OCI-LY7 (cell line): Measurements from ENCODE around the gene DCTPP1. TPM values are rescaled to one million over a fixed set of nuclear protein-coding genes. Genes with fewer than 3 reads are reported as not detected.
A peak's percentile ranks its signal among the peaks of the same experiment; 100 is the strongest.

ENCODE experiments used
- BruUV-seq: library from RNA; stranded (reverse); fragments of 400-500 nt; replicated peaks from 2 replicates; lab custom pipeline; 2021; lab: Mats Ljungman, UMichigan
- CTCF ChIA-PET: fragments of 300-600 bp; sonication (Branson Sonifier 250); formaldehyde crosslinking; loops from one replicate; lab custom pipeline; 2022; ENCODE audit warnings: antibody characterized with exemption; ENCODE audit not compliant: unreplicated experiment; lab: Charles Lee
- POLR2A ChIA-PET: fragments of 300-600 bp; sonication (Branson Sonifier 250); formaldehyde crosslinking; loops from one replicate; lab custom pipeline; 2022; ENCODE audit warnings: antibody characterized with exemption; lab: Charles Lee
- DNase-seq: peaks from one replicate; pipeline ENCODE4 v3.0.0-alpha.2; 2015; ENCODE audit warnings: low spot score
- H2AFZ ChIP-seq: fragments of 200-600 bp; sonication (generic), shearing (Covaris generic); 2 replicates; pipeline ENCODE4 v1.6.1; 2014; ENCODE audit warnings: mild to moderate bottlenecking, antibody characterized with exemption, low read length, moderate library complexity
- H3K27ac ChIP-seq: fragments of 200-600 bp; sonication (generic); 2 replicates; pipeline ENCODE4 v1.5.1; 2014; ENCODE audit warnings: mixed run types, low read depth, mild to moderate bottlenecking, moderate library complexity, low read length, inconsistent platforms; ENCODE audit not compliant: poor library complexity, severe bottlenecking
- H3K36me3 ChIP-seq: fragments of 200-600 bp; sonication (generic); 2 replicates; pipeline ENCODE4 v1.6.1; 2014; ENCODE audit warnings: mild to moderate bottlenecking, antibody characterized with exemption, low read length, moderate library complexity, mixed read lengths; ENCODE audit not compliant: insufficient read depth
- H3K4me1 ChIP-seq: fragments of 200-600 bp; sonication (generic); 2 replicates; pipeline ENCODE4 v1.5.1; 2014; ENCODE audit warnings: mild to moderate bottlenecking, low read length; ENCODE audit not compliant: insufficient read depth, poor library complexity, severe bottlenecking
- H3K4me2 ChIP-seq: fragments of 200-600 bp; sonication (generic); 2 replicates; pipeline ENCODE4 v1.6.1; 2014; ENCODE audit warnings: mild to moderate bottlenecking, low read length
- H3K4me3 ChIP-seq: fragments of 200-600 bp; sonication (generic); 2 replicates; pipeline ENCODE4 v1.5.1; 2014; ENCODE audit warnings: mild to moderate bottlenecking, low read depth, low read length; ENCODE audit not compliant: poor library complexity, severe bottlenecking
- H3K79me2 ChIP-seq: fragments of 200-600 bp; sonication (generic); 2 replicates; pipeline ENCODE4 v1.6.1; 2016; ENCODE audit warnings: low read depth, mild to moderate bottlenecking, low read length, moderate library complexity, mixed read lengths; ENCODE audit not compliant: insufficient read depth
- H3K9me2 ChIP-seq: fragments of 200-600 bp; sonication (generic); 2 replicates; pipeline ENCODE4 v1.6.1; 2016; ENCODE audit warnings: mild to moderate bottlenecking, low read length, mixed read lengths; ENCODE audit not compliant: insufficient read depth
- H3K9me3 ChIP-seq: fragments of 200-600 bp; sonication (generic); 2 replicates; pipeline ENCODE4 v1.6.1; 2014; ENCODE audit warnings: mild to moderate bottlenecking, mixed run types, low read length, mixed read lengths
- H4K20me1 ChIP-seq: fragments of 200-600 bp; sonication (generic); 2 replicates; pipeline ENCODE4 v1.6.1; 2014; ENCODE audit warnings: mild to moderate bottlenecking, antibody characterized with exemption, low read length, moderate library complexity, mixed read lengths; ENCODE audit not compliant: insufficient read depth
- EZH2phosphoT487 ChIP-seq: fragments of 200-600 bp; sonication (generic); IDR thresholded peaks from 2 replicates; pipeline ENCODE4 v1.6.1; 2018; ENCODE audit warnings: low read depth, borderline replicate concordance, mild to moderate bottlenecking, mixed run types, antibody characterized with exemption, low read length, moderate library complexity, mixed read lengths
- intact Hi-C: fragments of 100-400 bp; cut with micrococcal nuclease; formaldehyde crosslinking; loops from one replicate; pipeline ENCODE4 v1.10.0; 2022; ENCODE audit not compliant: unreplicated experiment
- total RNA-seq, 2 experiments: library from RNA; depleted of rRNA in 1 of 2; stranded (reverse); fragments of >200 nt in 1 of 2; shearing (Covaris generic) in 1 of 2; gene quantifications; 2 replicates each; pipeline ENCODE4 v1.2.3, GENCODE V29; 2014 to 2022
- TF ChIP-seq, protein P1 (sequence below): fragments of 200-600 bp; sonication (generic); conservative IDR thresholded peaks from 2 replicates; pipeline ENCODE4 v1.5.1; 2014; ENCODE audit warnings: mild to moderate bottlenecking, antibody characterized with exemption, low read length, moderate library complexity, mixed read lengths

Gene DCTPP1
- total RNA-seq, 2 experiments from 2014 or later = 90.2 to 93.8 TPM

DNA sequence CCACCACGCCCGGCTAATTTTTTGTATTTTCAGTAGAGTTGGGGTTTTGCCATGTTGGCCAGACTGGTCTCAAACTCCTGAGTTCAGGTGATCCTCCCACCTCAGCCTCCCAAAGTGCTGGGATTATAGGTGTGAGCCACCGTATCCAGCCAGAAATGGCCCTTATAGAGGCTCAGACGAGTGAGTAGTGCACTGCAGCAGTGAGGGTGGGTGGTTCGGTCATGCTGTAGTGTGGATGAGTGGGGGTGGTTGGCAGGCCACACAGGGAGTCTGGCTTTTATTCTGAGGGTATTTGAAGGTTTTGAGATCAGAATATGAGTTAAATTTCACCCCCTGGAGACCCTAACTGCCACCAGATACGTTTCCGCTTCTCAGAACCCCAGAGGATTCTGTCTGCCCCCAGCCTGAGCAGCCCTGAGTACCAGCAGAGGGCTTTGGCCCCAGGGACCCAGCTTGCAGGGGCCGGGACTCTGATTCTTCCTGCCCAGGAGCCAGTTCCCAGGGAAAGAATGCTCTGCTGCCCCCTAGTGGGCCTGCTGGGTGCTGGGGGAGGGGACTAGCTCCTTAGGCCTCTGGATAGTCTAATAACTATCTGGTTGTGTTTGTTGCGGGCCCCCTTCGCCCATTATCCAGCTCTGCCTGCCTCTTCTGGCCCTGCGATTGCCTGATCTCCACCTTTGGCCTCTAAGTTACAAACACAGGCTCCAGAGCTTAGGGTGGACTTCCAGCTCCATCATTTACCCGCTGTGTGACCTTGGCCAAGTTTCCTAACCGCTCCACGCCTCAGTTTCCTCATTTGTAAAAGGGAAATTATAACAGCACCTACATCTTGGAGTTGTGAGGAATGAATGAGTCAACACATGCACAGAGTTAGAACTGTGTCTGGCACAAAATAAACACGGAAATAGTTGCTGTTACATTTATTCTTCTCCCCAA is 20.4 kb downstream of the DCTPP1 start:
- Histone ChIP-seq H3K79me2 (peaks cover 12% of the 10 kb centered on the region; the same call in 1 of the 2 replicates), H3K4me2 (peak overlapping the region; percentile 86), H3K9me2 (no peaks in the 10 kb centered on the region), H3K36me3 (peaks cover 41% of the 10 kb centered on the region), H3K4me1 (peaks cover 28% of the 10 kb centered on the region), H2AFZ (0 out of 2 replicates have a peak overlapping the region, but pooled peaks have one; percentile 8), H3K9me3 (no peaks in the 10 kb centered on the region), H3K27ac (peak overlapping the region; percentile 82), H3K4me3 (peak overlapping the region; percentile 55), H4K20me1 (no peaks in the 10 kb centered on the region)
- BruUV-seq = no TSS peak
- TF ChIP-seq EZH2phosphoT487 = no peak
- TF ChIP-seq, protein P1, sequence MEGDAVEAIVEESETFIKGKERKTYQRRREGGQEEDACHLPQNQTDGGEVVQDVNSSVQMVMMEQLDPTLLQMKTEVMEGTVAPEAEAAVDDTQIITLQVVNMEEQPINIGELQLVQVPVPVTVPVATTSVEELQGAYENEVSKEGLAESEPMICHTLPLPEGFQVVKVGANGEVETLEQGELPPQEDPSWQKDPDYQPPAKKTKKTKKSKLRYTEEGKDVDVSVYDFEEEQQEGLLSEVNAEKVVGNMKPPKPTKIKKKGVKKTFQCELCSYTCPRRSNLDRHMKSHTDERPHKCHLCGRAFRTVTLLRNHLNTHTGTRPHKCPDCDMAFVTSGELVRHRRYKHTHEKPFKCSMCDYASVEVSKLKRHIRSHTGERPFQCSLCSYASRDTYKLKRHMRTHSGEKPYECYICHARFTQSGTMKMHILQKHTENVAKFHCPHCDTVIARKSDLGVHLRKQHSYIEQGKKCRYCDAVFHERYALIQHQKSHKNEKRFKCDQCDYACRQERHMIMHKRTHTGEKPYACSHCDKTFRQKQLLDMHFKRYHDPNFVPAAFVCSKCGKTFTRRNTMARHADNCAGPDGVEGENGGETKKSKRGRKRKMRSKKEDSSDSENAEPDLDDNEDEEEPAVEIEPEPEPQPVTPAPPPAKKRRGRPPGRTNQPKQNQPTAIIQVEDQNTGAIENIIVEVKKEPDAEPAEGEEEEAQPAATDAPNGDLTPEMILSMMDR = peak; percentile 97
- ChIA-PET POLR2A (interaction anchor here (0.7 to 5.0 kb wide), 4 partner anchors 26 to 63 kb away, joined by 3 to 19 read pairs (median 6); partner anchors contain the start of genes SEPTIN1 and TBC1D10B), CTCF (interaction anchor here (0.6 to 1.7 kb wide), 3 partner anchors 8 to 39 kb away, joined by 3 to 6 read pairs (median 3); partner anchors contain the start of gene DCTPP1)
- intact Hi-C loops = loop anchor here (1.0 to 10.0 kb wide), 3 partner anchors 31 to 315 kb away; partner anchors contain the start of genes TBX6 and YPEL3
- peak; percentile 94 for DNase-seq

DNA sequence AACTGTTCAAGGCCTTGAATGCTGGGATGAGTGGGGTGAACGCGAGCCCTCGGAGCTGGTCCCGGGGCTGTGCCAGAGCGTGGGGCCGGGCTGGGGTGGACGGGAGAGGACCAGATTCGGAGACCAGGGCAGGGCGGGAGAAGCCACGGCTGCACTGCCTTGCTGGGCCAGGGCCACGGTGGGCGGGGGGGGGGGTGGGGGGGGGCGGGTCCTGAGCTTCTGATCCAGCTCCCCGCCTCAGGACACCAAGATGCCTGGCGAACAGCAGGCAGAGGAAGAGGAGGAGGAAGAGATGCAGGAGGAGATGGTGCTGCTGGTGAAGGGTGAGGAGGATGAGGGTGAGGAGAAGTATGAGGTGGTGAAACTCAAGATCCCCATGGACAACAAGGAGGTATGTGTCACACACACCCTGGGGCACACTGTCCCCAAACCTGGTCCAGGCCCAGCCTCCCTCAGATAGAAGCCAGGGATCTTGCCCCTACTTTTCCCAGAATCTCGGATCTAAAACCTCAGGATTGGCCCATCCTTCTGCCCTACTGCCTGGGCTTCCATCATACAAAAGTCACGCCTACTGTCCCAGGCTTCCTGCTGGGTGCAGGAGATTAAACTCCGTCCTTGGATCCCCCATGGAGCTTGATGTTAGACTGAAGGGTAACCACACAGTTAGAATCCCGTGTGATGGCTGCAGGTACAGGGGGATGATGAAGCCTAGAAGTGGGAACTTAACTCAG is 21.9 kb downstream of the DCTPP1 start:
- Histone ChIP-seq H3K27ac (peak overlapping the region; percentile 82), H3K9me3 (no peaks in the 10 kb centered on the region), H3K36me3 (peaks cover 27% of the 10 kb centered on the region), H3K79me2 (peaks cover 12% of the 10 kb centered on the region; the same call in 1 of the 2 replicates), H3K9me2 (no peaks in the 10 kb centered on the region), H2AFZ (no peak overlapping the region; the same call in 1 of the 2 replicates), H3K4me1 (peaks cover 28% of the 10 kb centered on the region), H3K4me2 (peak overlapping the region; percentile 86), H4K20me1 (no peaks in the 10 kb centered on the region), H3K4me3 (peak overlapping the region; percentile 84)
- ChIA-PET POLR2A (interaction anchor here (1.1 to 5.0 kb wide), 7 partner anchors 10 to 58 kb away, joined by 3 to 19 read pairs (median 5); partner anchors contain the start of genes SEPTIN1, TBC1D10B and ZNF48), CTCF (interaction anchor here (0.6 to 1.4 kb wide), 3 partner anchors 22 to 221 kb away, joined by 4 to 5 read pairs (median 4); partner anchors contain the start of genes DCTPP1 and SEPTIN1)
- no TSS peak for BruUV-seq
- no peak for DNase-seq
- TF ChIP-seq EZH2phosphoT487 = no peak
- TF ChIP-seq, protein P1 = no peak
- intact Hi-C loops = loop anchor here (2.0 to 10.0 kb wide), 2 partner anchors 29 to 313 kb away; partner anchors contain the start of genes TBX6 and YPEL3
